H1 (cell line): ENCODE results near the gene NEURL2.

ENCODE experiments used
- CTCF ChIP-seq, 3 experiments: IDR thresholded peaks; 1 replicate in 2 of 3; 2 replicates in 1 of 3; pipeline versions ENCODE4 v1.5.1 to v1.6.1; 2011; ENCODE audit warnings: low read length in 3 of 3, mild to moderate bottlenecking in 3 of 3, inconsistent platforms in 2 of 3, low read depth in 1 of 3, moderate library complexity in 1 of 3; ENCODE audit not compliant: insufficient read depth in 1 of 3; ENCODE audit errors: control extremely low read depth in 1 of 3
- EP300 ChIP-seq, 2 experiments: IDR thresholded peaks; 1 replicate in 1 of 2; 2 replicates in 1 of 2; pipeline ENCODE4 v1.6.1; 2011 to 2012; ENCODE audit warnings: low read depth in 2 of 2, low read length in 2 of 2, mild to moderate bottlenecking in 2 of 2, borderline replicate concordance in 1 of 2, inconsistent platforms in 1 of 2, moderate library complexity in 1 of 2
- KDM1A ChIP-seq: fragments of 200-600, 300-600 bp; sonication (generic); IDR thresholded peaks from 2 replicates; pipeline ENCODE4 v1.7.1; 2016; ENCODE audit warnings: mild to moderate bottlenecking, low read length, borderline replicate concordance
- POLR2A ChIP-seq, 2 experiments: IDR thresholded peaks; 1 replicate in 1 of 2; 2 replicates in 1 of 2; pipeline ENCODE4 v1.6.1; 2011; ENCODE audit warnings: low read depth in 2 of 2, low read length in 2 of 2, mild to moderate bottlenecking in 2 of 2; ENCODE audit errors: control extremely low read depth in 1 of 2
- POLR2AphosphoS5 ChIP-seq: IDR thresholded peaks from 2 replicates; pipeline ENCODE4 v1.6.1; 2011; ENCODE audit warnings: low read depth, low read length
- POU5F1 ChIP-seq: IDR thresholded peaks from 2 replicates; pipeline ENCODE4 v1.6.1; 2011; ENCODE audit warnings: low read depth, mild to moderate bottlenecking, low read length, moderate library complexity
- RAD21 ChIP-seq, 2 experiments: IDR thresholded peaks in 1 of 2; conservative IDR thresholded peaks in 1 of 2; 2 replicates each; pipeline ENCODE4 v1.6.1; 2011; ENCODE audit warnings: low read depth in 2 of 2, low read length in 2 of 2, improper control_type of control experiment in 1 of 2, inconsistent platforms in 1 of 2, mild to moderate bottlenecking in 1 of 2, moderate library complexity in 1 of 2
- RBBP5 ChIP-seq: IDR thresholded peaks from 2 replicates; pipeline ENCODE4 v1.7.1; 2012; ENCODE audit warnings: low read depth, mild to moderate bottlenecking, inconsistent platforms, low read length, moderate library complexity, borderline replicate concordance
- ZNF274 ChIP-seq: IDR thresholded peaks from 2 replicates; pipeline ENCODE4 v1.7.0; 2012; ENCODE audit warnings: low read length, borderline replicate concordance; ENCODE audit errors: extremely low read depth

GRCh38 chr20:45911486-45912343 lies 20.7 kb upstream of the NEURL2 start, which contains the start of gene PLTP:
- peak; percentile 69 for TF ChIP-seq KDM1A
- TF ChIP-seq POLR2AphosphoS5 = peak; percentile 84
- TF ChIP-seq ZNF274 = no peak
- TF ChIP-seq CTCF (IDR thresholded peaks at IDR 0.05; ENCODE audit: control extremely low read depth in 1 of 3, insufficient read depth in 1 of 3, low read depth in 1 of 3, low read length in 3 of 3) = no peak
- no peak for TF ChIP-seq RBBP5
- TF ChIP-seq POU5F1 = no peak
- TF ChIP-seq POLR2A (IDR thresholded peaks at IDR 0.05; ENCODE audit: control extremely low read depth in 1 of 2, low read depth in 2 of 2, low read length in 2 of 2) = peak; percentile 45 to 83
- no peak for TF ChIP-seq EP300 (IDR thresholded peaks at IDR 0.05; ENCODE audit: borderline replicate concordance in 1 of 2, low read depth in 2 of 2, low read length in 2 of 2)
- no peak for TF ChIP-seq RAD21 (IDR thresholded peaks at IDR 0.05 in 1 of 2, conservative IDR thresholded peaks at IDR 0.05 in 1 of 2; ENCODE audit: low read depth in 2 of 2, low read length in 2 of 2)
